ENCODE results near the gene INCA1. TPM values are rescaled to one million over a fixed set of nuclear protein-coding genes. Genes with fewer than 3 reads are reported as not detected.

Gene INCA1
- total and polyA plus RNA-seq, 2 of the 13 experiments (the other 11 are each of a cell fraction or from before 2014, with no cell fraction given), result 0.93 to 2.6 TPM

- TF ChIP-seq SMARCC2 (IDR thresholded peaks at IDR 0.05) (no peak), ZC3H13 (CRISPR knock-in tag; IDR thresholded peaks at IDR 0.05) (peak; percentile 64; the same call in 1 of the 2 replicates), ZNF564 (CRISPR knock-in tag; IDR thresholded peaks at IDR 0.05) (peak; percentile 48; the same call in 1 of the 2 replicates), TAF1 (CRISPR knock-in tag; IDR thresholded peaks at IDR 0.05) (peak; percentile 74), ZNF776 (CRISPR knock-in tag; IDR thresholded peaks at IDR 0.05) (no peak), ZBTB46 (CRISPR knock-in tag; IDR thresholded peaks at IDR 0.05; ENCODE audit: borderline replicate concordance) (no peak), ELF4 (CRISPR knock-in tag; IDR thresholded peaks at IDR 0.05; ENCODE audit: borderline replicate concordance) (no peak), ZNF430 (CRISPR knock-in tag; IDR thresholded peaks at IDR 0.05) (no peak), ZNF552 (CRISPR knock-in tag; IDR thresholded peaks at IDR 0.05; ENCODE audit: borderline replicate concordance) (no peak; the same call in 1 of the 2 replicates), ZNF891 (CRISPR knock-in tag; IDR thresholded peaks at IDR 0.05) (no peak), E2F2 (CRISPR knock-in tag; IDR thresholded peaks at IDR 0.05; ENCODE audit: borderline replicate concordance) (no peak; the same call in 1 of the 2 replicates), ZNF136 (CRISPR knock-in tag; IDR thresholded peaks at IDR 0.05; ENCODE audit: low read depth) (no peak), ZNF274 (CRISPR knock-in tag; IDR thresholded peaks at IDR 0.05) (no peak), ZNF20 (CRISPR knock-in tag; IDR thresholded peaks at IDR 0.05) (no peak), ZNF232 (CRISPR knock-in tag; IDR thresholded peaks at IDR 0.05; ENCODE audit: borderline replicate concordance) (no peak), MTF1 (CRISPR knock-in tag; IDR thresholded peaks at IDR 0.05) (no peak), KAT8 (CRISPR knock-in tag; IDR thresholded peaks at IDR 0.05) (peak; percentile 86), CREBL2 (CRISPR knock-in tag; IDR thresholded peaks at IDR 0.05; ENCODE audit: borderline replicate concordance) (no peak)
- TF ChIP-seq, protein P1, sequence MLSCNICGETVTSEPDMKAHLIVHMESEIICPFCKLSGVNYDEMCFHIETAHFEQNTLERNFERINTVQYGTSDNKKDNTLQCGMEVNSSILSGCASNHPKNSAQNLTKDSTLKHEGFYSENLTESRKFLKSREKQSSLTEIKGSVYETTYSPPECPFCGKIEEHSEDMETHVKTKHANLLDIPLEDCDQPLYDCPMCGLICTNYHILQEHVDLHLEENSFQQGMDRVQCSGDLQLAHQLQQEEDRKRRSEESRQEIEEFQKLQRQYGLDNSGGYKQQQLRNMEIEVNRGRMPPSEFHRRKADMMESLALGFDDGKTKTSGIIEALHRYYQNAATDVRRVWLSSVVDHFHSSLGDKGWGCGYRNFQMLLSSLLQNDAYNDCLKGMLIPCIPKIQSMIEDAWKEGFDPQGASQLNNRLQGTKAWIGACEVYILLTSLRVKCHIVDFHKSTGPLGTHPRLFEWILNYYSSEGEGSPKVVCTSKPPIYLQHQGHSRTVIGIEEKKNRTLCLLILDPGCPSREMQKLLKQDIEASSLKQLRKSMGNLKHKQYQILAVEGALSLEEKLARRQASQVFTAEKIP (CRISPR knock-in tag; IDR thresholded peaks at IDR 0.05; ENCODE audit: borderline replicate concordance), result no peak
- TF ChIP-seq, protein P2, sequence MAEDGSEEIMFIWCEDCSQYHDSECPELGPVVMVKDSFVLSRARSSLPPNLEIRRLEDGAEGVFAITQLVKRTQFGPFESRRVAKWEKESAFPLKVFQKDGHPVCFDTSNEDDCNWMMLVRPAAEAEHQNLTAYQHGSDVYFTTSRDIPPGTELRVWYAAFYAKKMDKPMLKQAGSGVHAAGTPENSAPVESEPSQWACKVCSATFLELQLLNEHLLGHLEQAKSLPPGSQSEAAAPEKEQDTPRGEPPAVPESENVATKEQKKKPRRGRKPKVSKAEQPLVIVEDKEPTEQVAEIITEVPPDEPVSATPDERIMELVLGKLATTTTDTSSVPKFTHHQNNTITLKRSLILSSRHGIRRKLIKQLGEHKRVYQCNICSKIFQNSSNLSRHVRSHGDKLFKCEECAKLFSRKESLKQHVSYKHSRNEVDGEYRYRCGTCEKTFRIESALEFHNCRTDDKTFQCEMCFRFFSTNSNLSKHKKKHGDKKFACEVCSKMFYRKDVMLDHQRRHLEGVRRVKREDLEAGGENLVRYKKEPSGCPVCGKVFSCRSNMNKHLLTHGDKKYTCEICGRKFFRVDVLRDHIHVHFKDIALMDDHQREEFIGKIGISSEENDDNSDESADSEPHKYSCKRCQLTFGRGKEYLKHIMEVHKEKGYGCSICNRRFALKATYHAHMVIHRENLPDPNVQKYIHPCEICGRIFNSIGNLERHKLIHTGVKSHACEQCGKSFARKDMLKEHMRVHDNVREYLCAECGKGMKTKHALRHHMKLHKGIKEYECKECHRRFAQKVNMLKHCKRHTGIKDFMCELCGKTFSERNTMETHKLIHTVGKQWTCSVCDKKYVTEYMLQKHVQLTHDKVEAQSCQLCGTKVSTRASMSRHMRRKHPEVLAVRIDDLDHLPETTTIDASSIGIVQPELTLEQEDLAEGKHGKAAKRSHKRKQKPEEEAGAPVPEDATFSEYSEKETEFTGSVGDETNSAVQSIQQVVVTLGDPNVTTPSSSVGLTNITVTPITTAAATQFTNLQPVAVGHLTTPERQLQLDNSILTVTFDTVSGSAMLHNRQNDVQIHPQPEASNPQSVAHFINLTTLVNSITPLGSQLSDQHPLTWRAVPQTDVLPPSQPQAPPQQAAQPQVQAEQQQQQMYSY (CRISPR knock-in tag; IDR thresholded peaks at IDR 0.05), result no peak
These were observed 57.3 kb downstream of the INCA1 start, which contains the start of the genes RNF167 and SLC25A11 (continued) for GRCh38 chr17:4939796-4940554.

All from HepG2 (cell line).